Measurements from ENCODE around the gene COMMD1. TPM values are rescaled to one million over a fixed set of nuclear protein-coding genes. Genes with fewer than 3 reads are reported as not detected.

The COMMD1 gene
- polyA plus RNA-seq, 1 donor (not counting 4 experiments of a cell fraction or from before 2014, with no cell fraction given): 44.8 TPM

GRCh38 chr2:61980758-61981157 lies 75.3 kb downstream of the COMMD1 start:
- no peak overlapping the region for H3K27ac ChIP-seq (ENCODE audit: control insufficient read depth, insufficient read depth, low read length)
- no peaks in the 10 kb centered on the region for H4K20me1 ChIP-seq (ENCODE audit: control insufficient read depth, extremely low read depth, insufficient read depth, low read length)
- H3K4me3 ChIP-seq (ENCODE audit: control insufficient read depth in 2 of 3, extremely low read depth in 1 of 3, insufficient read depth in 2 of 3, low read depth in 1 of 3, low read length in 3 of 3): no peak overlapping the region
- FAIRE-seq (no peak), DNase-seq (ENCODE audit: low read depth, low spot score) (no peak)
- no peaks in the 10 kb centered on the region for H3K4me1 ChIP-seq (ENCODE audit: control insufficient read depth, extremely low read depth, insufficient read depth, low read length)
- dilution Hi-C loops (cut with MboI; ENCODE audit: extremely low pct_ligation_motif_present, low sequenced_read_pairs): no loop called here
- H3K9ac ChIP-seq (ENCODE audit: control insufficient read depth, extremely low read depth, insufficient read depth, low read length): no peak overlapping the region
- H3K27me3 ChIP-seq (ENCODE audit: control insufficient read depth, extremely low read depth, insufficient read depth, low read length): no peaks in the 10 kb centered on the region
- no peaks in the 10 kb centered on the region for H3K9me3 ChIP-seq (ENCODE audit: control insufficient read depth, low read depth, low read length)
- H3K4me2 ChIP-seq (ENCODE audit: control insufficient read depth, extremely low read depth, insufficient read depth, low read depth, low read length): no peak overlapping the region
- no peaks in the 10 kb centered on the region for H3K36me3 ChIP-seq (ENCODE audit: control insufficient read depth in 2 of 2, extremely low read depth in 1 of 2, insufficient read depth in 2 of 2, low read length in 2 of 2)
- TF ChIP-seq CTCF (optimal IDR thresholded peaks at IDR 0.05 in 1 of 3, IDR thresholded peaks at IDR 0.05 in 1 of 3, conservative IDR thresholded peaks at IDR 0.05 in 1 of 3; ENCODE audit: extremely low read depth in 1 of 3, insufficient read depth in 2 of 3, low read length in 3 of 3): no peak
- no peak for TF ChIP-seq EZH2 (IDR thresholded peaks at IDR 0.05; ENCODE audit: low read length)
- H3K9me1 ChIP-seq (ENCODE audit: control insufficient read depth, extremely low read depth, insufficient read depth, low read length): no peaks in the 10 kb centered on the region
- no peak overlapping the region for H2AFZ ChIP-seq (ENCODE audit: control insufficient read depth, low read length)
- no peaks in the 10 kb centered on the region for H3K79me2 ChIP-seq (ENCODE audit: control insufficient read depth, insufficient read depth, low read length)

- no peaks in the 10 kb centered on the region for H3K4me1 ChIP-seq (ENCODE audit: control insufficient read depth, extremely low read depth, insufficient read depth, low read length)
- no peak for FAIRE-seq
Measured at GRCh38 chr2:61984682-61985081, 79.2 kb downstream of the COMMD1 start.

More at GRCh38 chr2:61984682-61985081, 79.2 kb downstream of the COMMD1 start:
- H3K79me2 ChIP-seq (ENCODE audit: control insufficient read depth, insufficient read depth, low read length): no peaks in the 10 kb centered on the region
- no peaks in the 10 kb centered on the region for H3K9me3 ChIP-seq (ENCODE audit: control insufficient read depth, low read depth, low read length)
- H3K4me2 ChIP-seq (ENCODE audit: control insufficient read depth, extremely low read depth, insufficient read depth, low read depth, low read length): no peak overlapping the region
- H3K27ac ChIP-seq (ENCODE audit: control insufficient read depth, insufficient read depth, low read length): no peak overlapping the region
- no peaks in the 10 kb centered on the region for H3K36me3 ChIP-seq (ENCODE audit: control insufficient read depth in 2 of 2, extremely low read depth in 1 of 2, insufficient read depth in 2 of 2, low read length in 2 of 2)
- H3K9me1 ChIP-seq (ENCODE audit: control insufficient read depth, extremely low read depth, insufficient read depth, low read length): no peaks in the 10 kb centered on the region
- no peaks in the 10 kb centered on the region for H3K27me3 ChIP-seq (ENCODE audit: control insufficient read depth, extremely low read depth, insufficient read depth, low read length)
- no peak overlapping the region for H2AFZ ChIP-seq (ENCODE audit: control insufficient read depth, low read length)
- TF ChIP-seq CTCF (optimal IDR thresholded peaks at IDR 0.05 in 1 of 3, IDR thresholded peaks at IDR 0.05 in 1 of 3, conservative IDR thresholded peaks at IDR 0.05 in 1 of 3; ENCODE audit: extremely low read depth in 1 of 3, insufficient read depth in 2 of 3, low read length in 3 of 3) (no peak), EZH2 (IDR thresholded peaks at IDR 0.05; ENCODE audit: low read length) (no peak)
- no peak for DNase-seq (ENCODE audit: low read depth, low spot score)
- dilution Hi-C loops (cut with MboI; ENCODE audit: extremely low pct_ligation_motif_present, low sequenced_read_pairs): no loop called here
- H3K4me3 ChIP-seq (ENCODE audit: control insufficient read depth in 2 of 3, extremely low read depth in 1 of 3, insufficient read depth in 2 of 3, low read depth in 1 of 3, low read length in 3 of 3): no peak overlapping the region
- H3K9ac ChIP-seq (ENCODE audit: control insufficient read depth, extremely low read depth, insufficient read depth, low read length): no peak overlapping the region
- no peaks in the 10 kb centered on the region for H4K20me1 ChIP-seq (ENCODE audit: control insufficient read depth, extremely low read depth, insufficient read depth, low read length)
